Measurements from ENCODE around the gene ANKRD1. TPM values are rescaled to one million over a fixed set of nuclear protein-coding genes. Genes with fewer than 3 reads are reported as not detected.

ANKRD1 gene
- total and polyA plus RNA-seq, 2 of the 8 experiments (the other 6 are each of a cell fraction or from before 2014, with no cell fraction given) = 0.03 TPM; not detected in 1

- H4K5ac ChIP-seq (ENCODE audit: insufficient read length, low read depth, low read length) = no peak overlapping the region
- DNase-seq (ENCODE audit: low read depth in 1 of 2, low spot score in 2 of 2) = no peak
- no peaks in the 10 kb centered on the region; a peak in 1 of 7 replicates for H3K27me3 ChIP-seq (replicated peaks in 1 of 4; ENCODE audit: control insufficient read depth in 3 of 4, extremely low read depth in 1 of 4, insufficient read depth in 3 of 4, low read length in 3 of 4)
- no peaks in the 10 kb centered on the region for H3K4me1 ChIP-seq (replicated peaks in 1 of 4; ENCODE audit: control insufficient read depth in 3 of 4, insufficient read depth in 4 of 4, low read length in 3 of 4)
- no peak overlapping the region for H2BK20ac ChIP-seq (ENCODE audit: low read length)
- no peak overlapping the region for H3K4me3 ChIP-seq (ENCODE audit: extremely low read depth in 1 of 4, insufficient read depth in 2 of 4, low read depth in 3 of 4, low read length in 4 of 4)
- H3K36me3 ChIP-seq (ENCODE audit: control insufficient read depth in 2 of 4, insufficient read depth in 4 of 4, low read length in 3 of 4) = peaks cover 0 to 14% (median 5%) of the 10 kb centered on the region in 4 experiments; a peak in 3 of 8 replicates
- H3K9me3 ChIP-seq (ENCODE audit: insufficient read depth in 2 of 2, low read depth in 1 of 2, low read length in 1 of 2) = no peaks in the 10 kb centered on the region; a peak in 1 of 4 replicates
- no peaks in the 10 kb centered on the region for H3K23me2 ChIP-seq (ENCODE audit: low read depth, low read length)
- H4K20me1 ChIP-seq (replicated peaks in 1 of 2; ENCODE audit: control insufficient read depth in 1 of 2, insufficient read depth in 2 of 2, low read length in 2 of 2) = no peaks in the 10 kb centered on the region
- H2BK12ac ChIP-seq (ENCODE audit: low read depth, low read length) = no peak overlapping the region
- 94% methylated on average over 1 of the region's 1 CpG; no CpG with 5 or more reads in 1 of the 2 experiments for WGBS, 2 experiments (ENCODE audit: extremely low coverage in 1 of 2, insufficient coverage in 1 of 2, insufficient read length in 1 of 2, insufficient replicate concordance in 2 of 2, low coverage in 1 of 2, low lambda C conversion rate in 2 of 2, missing lambda C conversion rate in 1 of 2)
- no peak overlapping the region for H2AK5ac ChIP-seq (ENCODE audit: low read depth, low read length)
- H2BK120ac ChIP-seq (replicated peaks; ENCODE audit: low read depth, low read length) = no peak overlapping the region
- H3K23ac ChIP-seq (ENCODE audit: insufficient read length) = no peak overlapping the region
- no peak overlapping the region for H4K91ac ChIP-seq (replicated peaks; ENCODE audit: insufficient read length, low read length)
- FAIRE-seq = no peak
- H4K8ac ChIP-seq (ENCODE audit: extremely low read depth, insufficient read depth, low read length) = no peak overlapping the region
- H3K14ac ChIP-seq (ENCODE audit: insufficient read length) = no peak overlapping the region
- CTCF ChIA-PET (ENCODE audit: partially characterized antibody) = no interaction called here
- no peaks in the 10 kb centered on the region for H3K79me1 ChIP-seq (ENCODE audit: low read depth, low read length)
- no peak overlapping the region for H3K4me2 ChIP-seq (ENCODE audit: insufficient read depth in 1 of 2, low read depth in 2 of 2, low read length in 2 of 2)
- no peak overlapping the region for H2BK5ac ChIP-seq (ENCODE audit: low read depth, low read length)
- H3K79me2 ChIP-seq (ENCODE audit: control insufficient read depth in 1 of 2, insufficient read depth in 2 of 2, low read length in 2 of 2) = no peaks in the 10 kb centered on the region
- H2BK15ac ChIP-seq (ENCODE audit: low read length) = no peak overlapping the region
- H3K4ac ChIP-seq (replicated peaks; ENCODE audit: insufficient read length, low read depth, low read length) = no peak overlapping the region
- H3K27ac ChIP-seq (ENCODE audit: low read depth, low read length) = no peak overlapping the region
- no peak overlapping the region for H3K56ac ChIP-seq (replicated peaks; ENCODE audit: insufficient read length, low read depth, low read length)
- H3K18ac ChIP-seq (ENCODE audit: extremely low read depth, low read length) = no peak overlapping the region
- no peak overlapping the region for H3K9ac ChIP-seq (replicated peaks in 1 of 4; ENCODE audit: extremely low read depth in 1 of 4, low read depth in 3 of 4, low read length in 3 of 4)
- H2AFZ ChIP-seq (ENCODE audit: low read length) = no peak overlapping the region
- POLR2A ChIA-PET (ENCODE audit: partially characterized antibody) = no interaction called here
- TF ChIP-seq CHD1 (IDR thresholded peaks at IDR 0.05; ENCODE audit: low read depth, low read length) (no peak), KDM1A (IDR thresholded peaks at IDR 0.05; ENCODE audit: borderline replicate concordance, low read length) (no peak)
These were observed 14.3 kb downstream of the ANKRD1 start for GRCh38 chr10:90906596-90906995.
